HepG2 (cell line): ENCODE measurements around the gene RBM45. TPM values are rescaled to one million over a fixed set of nuclear protein-coding genes. Genes with fewer than 3 reads are reported as not detected.

Source experiments
- AKAP8 ChIP-seq: sonication (generic); formaldehyde crosslinking; IDR thresholded peaks from 2 replicates; pipeline ENCODE4 v1.5.1; 2020; ENCODE audit warnings: mild to moderate bottlenecking, missing genetic modification reagents
- ATF3 ChIP-seq: sonication (generic); formaldehyde crosslinking; IDR thresholded peaks from 2 replicates; pipeline ENCODE4 v1.4.0; 2020; ENCODE audit warnings: missing genetic modification reagents
- CBX2 ChIP-seq, 2 experiments: fragments of 200-600 bp in 1 of 2; sonication (generic); formaldehyde crosslinking in 1 of 2; IDR thresholded peaks; 2 replicates each; pipeline versions ENCODE4 v1.7.0 to v1.8.1; 2018 to 2022; ENCODE audit warnings: low read depth in 2 of 2, low read length in 1 of 2, mild to moderate bottlenecking in 1 of 2, missing genetic modification reagents in 1 of 2
- CHD2 ChIP-seq: IDR thresholded peaks from 2 replicates; pipeline ENCODE4 v1.6.1; 2011; ENCODE audit warnings: low read depth, low read length, improper control_type of control experiment
- DNMT1 ChIP-seq: sonication (generic); formaldehyde crosslinking; IDR thresholded peaks from 2 replicates; pipeline ENCODE4 v1.5.1; 2020; ENCODE audit warnings: mild to moderate bottlenecking, missing genetic modification reagents
- EP300 ChIP-seq, 3 experiments: sonication (generic) in 1 of 3; formaldehyde crosslinking in 1 of 3; IDR thresholded peaks; 2 replicates each; pipeline versions ENCODE4 v1.5.1 to v1.6.1; 2011 to 2020; ENCODE audit warnings: low read depth in 2 of 3, low read length in 2 of 3, borderline replicate concordance in 1 of 3, improper control_type of control experiment in 1 of 3, mild to moderate bottlenecking in 1 of 3, missing genetic modification reagents in 1 of 3, moderate library complexity in 1 of 3
- FOXK2 ChIP-seq: fragments of 450-650 bp; IDR thresholded peaks from 2 replicates; pipeline ENCODE4 v1.6.1; 2016
- HNRNPK ChIP-seq: fragments of 200-400 bp; formaldehyde crosslinking; IDR thresholded peaks from 2 replicates; pipeline ENCODE4 v1.6.1; 2018; ENCODE audit warnings: low read length, low read depth, moderate library complexity, mild to moderate bottlenecking; ENCODE audit not compliant: poor library complexity, severe bottlenecking
- SAP130 ChIP-seq: IDR thresholded peaks from 2 replicates; pipeline ENCODE4 v1.6.1; 2016; ENCODE audit warnings: low read depth
- SMAD3 ChIP-seq: sonication (generic); formaldehyde crosslinking; IDR thresholded peaks from 2 replicates; pipeline ENCODE4 v1.4.0; 2020; ENCODE audit warnings: missing genetic modification reagents
- TFE3 ChIP-seq: IDR thresholded peaks from 2 replicates; pipeline ENCODE4 v1.6.1; 2016
- ZBTB34 ChIP-seq: sonication (generic); formaldehyde crosslinking; IDR thresholded peaks from 2 replicates; pipeline ENCODE4 v1.8.0; 2022; ENCODE audit warnings: mild to moderate bottlenecking, missing genetic modification reagents
- ZBTB43 ChIP-seq: sonication (generic); formaldehyde crosslinking; conservative IDR thresholded peaks from 2 replicates; pipeline ENCODE4 v1.4.0; 2020; ENCODE audit warnings: missing genetic modification reagents
- ZNF263 ChIP-seq: sonication (generic); formaldehyde crosslinking; IDR thresholded peaks from 2 replicates; pipeline ENCODE4 v1.4.0; 2020; ENCODE audit warnings: missing genetic modification reagents
- ZNF274 ChIP-seq: sonication (generic); formaldehyde crosslinking; IDR thresholded peaks from 2 replicates; pipeline ENCODE4 v1.5.1; 2020; ENCODE audit warnings: mild to moderate bottlenecking, missing genetic modification reagents
- ZNF572 ChIP-seq: sonication (generic); formaldehyde crosslinking; IDR thresholded peaks from 2 replicates; pipeline ENCODE4 v1.5.1; 2020; ENCODE audit warnings: mild to moderate bottlenecking, missing genetic modification reagents
- ZNF749 ChIP-seq: sonication (generic); formaldehyde crosslinking; IDR thresholded peaks from 2 replicates; pipeline ENCODE4 v1.8.0; 2022; ENCODE audit warnings: mild to moderate bottlenecking, missing genetic modification reagents, moderate library complexity, borderline replicate concordance
- ZNF841 ChIP-seq: sonication (generic); formaldehyde crosslinking; IDR thresholded peaks from 2 replicates; pipeline ENCODE4 v1.8.1; 2023; ENCODE audit warnings: missing genetic modification reagents, borderline replicate concordance
- polyA plus RNA-seq, 8 experiments: library from polyadenylated mRNA; depleted of rRNA in 3 of 8; stranded (reverse) in 7 of 8; unstranded in 1 of 8; fragments of >200 nt; fragmentation: Illumina TruSeq in 4 of 8; extraction: Trizol in 4 of 8; gene quantifications; 2 replicates each; pipeline versions ENCODE4 v1.2.1 to v1.2.3, GENCODE V29; 2011 to 2016; ENCODE audit warnings: low read depth in 4 of 8, missing spikeins in 1 of 8, mixed read lengths in 1 of 8; ENCODE audit not compliant: insufficient read depth in 1 of 8
- total RNA-seq, 5 experiments: library from RNA; depleted of rRNA; stranded (reverse); fragments of >200 nt; fragmentation: Illumina TruSeq; extraction: Trizol; gene quantifications; 2 replicates each; pipeline ENCODE4 v1.2.3, GENCODE V29; 2016; ENCODE audit warnings: low read depth in 1 of 5
- TF ChIP-seq, protein P1 (sequence below): IDR thresholded peaks from 2 replicates; pipeline ENCODE4 v1.4.0; 2020; ENCODE audit warnings: mild to moderate bottlenecking, missing genetic modification reagents

The RBM45 gene
- total and polyA plus RNA-seq, 2 of the 13 experiments (the other 11 are each of a cell fraction or from before 2014, with no cell fraction given), result 5.7 to 25.2 TPM

- TF ChIP-seq ATF3, result peak; percentile 60; the same call in 1 of the 2 replicates
- no peak for TF ChIP-seq FOXK2
- TF ChIP-seq ZNF749, result no peak
- peak; percentile 75 for TF ChIP-seq AKAP8 (CRISPR knock-in tag)
- no peak; the same call in 1 of the 2 replicates for TF ChIP-seq CBX2 (IDR thresholded peaks at IDR 0.05; ENCODE audit: low read depth, low read length)
- peak; percentile 88; the same call in 1 of the 2 replicates for TF ChIP-seq CBX2 (CRISPR knock-in tag; IDR thresholded peaks at IDR 0.05; ENCODE audit: low read depth)
- TF ChIP-seq TFE3 (CRISPR knock-in tag), result peak; percentile 43; the same call in 1 of the 2 replicates
- no peak; the same call in 1 of the 2 replicates for TF ChIP-seq ZBTB34
- 0 out of 2 replicates have a peak, but pooled peaks have one; percentile 9 for TF ChIP-seq ZNF841
- no peak; the same call in 1 of the 2 replicates for TF ChIP-seq ZBTB43 (CRISPR knock-in tag)
- TF ChIP-seq SAP130 (CRISPR knock-in tag), result peak; percentile 93
- no peak for TF ChIP-seq HNRNPK
- peak; percentile 87 for TF ChIP-seq ZNF263 (CRISPR knock-in tag)
- TF ChIP-seq, protein P1, sequence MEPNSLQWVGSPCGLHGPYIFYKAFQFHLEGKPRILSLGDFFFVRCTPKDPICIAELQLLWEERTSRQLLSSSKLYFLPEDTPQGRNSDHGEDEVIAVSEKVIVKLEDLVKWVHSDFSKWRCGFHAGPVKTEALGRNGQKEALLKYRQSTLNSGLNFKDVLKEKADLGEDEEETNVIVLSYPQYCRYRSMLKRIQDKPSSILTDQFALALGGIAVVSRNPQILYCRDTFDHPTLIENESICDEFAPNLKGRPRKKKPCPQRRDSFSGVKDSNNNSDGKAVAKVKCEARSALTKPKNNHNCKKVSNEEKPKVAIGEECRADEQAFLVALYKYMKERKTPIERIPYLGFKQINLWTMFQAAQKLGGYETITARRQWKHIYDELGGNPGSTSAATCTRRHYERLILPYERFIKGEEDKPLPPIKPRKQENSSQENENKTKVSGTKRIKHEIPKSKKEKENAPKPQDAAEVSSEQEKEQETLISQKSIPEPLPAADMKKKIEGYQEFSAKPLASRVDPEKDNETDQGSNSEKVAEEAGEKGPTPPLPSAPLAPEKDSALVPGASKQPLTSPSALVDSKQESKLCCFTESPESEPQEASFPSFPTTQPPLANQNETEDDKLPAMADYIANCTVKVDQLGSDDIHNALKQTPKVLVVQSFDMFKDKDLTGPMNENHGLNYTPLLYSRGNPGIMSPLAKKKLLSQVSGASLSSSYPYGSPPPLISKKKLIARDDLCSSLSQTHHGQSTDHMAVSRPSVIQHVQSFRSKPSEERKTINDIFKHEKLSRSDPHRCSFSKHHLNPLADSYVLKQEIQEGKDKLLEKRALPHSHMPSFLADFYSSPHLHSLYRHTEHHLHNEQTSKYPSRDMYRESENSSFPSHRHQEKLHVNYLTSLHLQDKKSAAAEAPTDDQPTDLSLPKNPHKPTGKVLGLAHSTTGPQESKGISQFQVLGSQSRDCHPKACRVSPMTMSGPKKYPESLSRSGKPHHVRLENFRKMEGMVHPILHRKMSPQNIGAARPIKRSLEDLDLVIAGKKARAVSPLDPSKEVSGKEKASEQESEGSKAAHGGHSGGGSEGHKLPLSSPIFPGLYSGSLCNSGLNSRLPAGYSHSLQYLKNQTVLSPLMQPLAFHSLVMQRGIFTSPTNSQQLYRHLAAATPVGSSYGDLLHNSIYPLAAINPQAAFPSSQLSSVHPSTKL (CRISPR knock-in tag), result peak; percentile 89
- TF ChIP-seq ZNF572 (CRISPR knock-in tag), result no peak
- TF ChIP-seq DNMT1 (CRISPR knock-in tag), result peak; percentile 31; the same call in 1 of the 2 replicates
- no peak for TF ChIP-seq CHD2
- peak; percentile 36 to 67; a peak in 3 of 4 replicates for TF ChIP-seq EP300 (IDR thresholded peaks at IDR 0.05; ENCODE audit: low read depth in 2 of 2, low read length in 2 of 2)
- TF ChIP-seq EP300 (CRISPR knock-in tag; IDR thresholded peaks at IDR 0.05; ENCODE audit: borderline replicate concordance), result peak; percentile 54; the same call in 1 of the 2 replicates
- peak; percentile 21; the same call in 1 of the 2 replicates for TF ChIP-seq ZNF274 (CRISPR knock-in tag)
- TF ChIP-seq SMAD3, result no peak
These were observed 39.6 kb upstream of the RBM45 start, which contains the start of gene PDE11A (continued) for GRCh38 chr2:178072383-178073301.
